SK-N-SH treated with all-trans-retinoic acid at 6 μM for 48 hours (cell line): ENCODE measurements around the gene DPCD.

Source experiments
- ARNTL ChIP-seq: fragments of 450-650 bp; formaldehyde crosslinking; IDR thresholded peaks from 2 replicates; pipeline ENCODE4 v1.5.0; 2020; ENCODE audit warnings: low read depth, mild to moderate bottlenecking, moderate library complexity, borderline replicate concordance
- CREB5 ChIP-seq: fragments of 250-450 bp; sonication (Bioruptor Pico); IDR thresholded peaks from 2 replicates; pipeline ENCODE4 v1.5.1; 2020; ENCODE audit warnings: low read depth, mild to moderate bottlenecking, moderate library complexity
- ESRRG ChIP-seq: fragments of 250-450 bp; sonication (Bioruptor Pico); IDR thresholded peaks from 2 replicates; pipeline ENCODE4 v1.6.1; 2021; ENCODE audit warnings: mild to moderate bottlenecking
- GLIS3 ChIP-seq: fragments of 250-450 bp; sonication (Bioruptor Pico); IDR thresholded peaks from 2 replicates; pipeline ENCODE4 v1.5.0; 2020; ENCODE audit warnings: mild to moderate bottlenecking, moderate library complexity
- OSR1 ChIP-seq: fragments of 250-450 bp; sonication (Bioruptor Pico); IDR thresholded peaks from 2 replicates; pipeline ENCODE4 v1.8.0; 2022; ENCODE audit warnings: moderate library complexity, mild to moderate bottlenecking, inconsistent platforms
- ZC3H10 ChIP-seq: fragments of 250-450 bp; sonication (Bioruptor Pico); IDR thresholded peaks from 2 replicates; pipeline ENCODE4 v1.5.1; 2021; ENCODE audit warnings: mild to moderate bottlenecking, moderate library complexity
- ZFP3 ChIP-seq: fragments of 250-450 bp; sonication (Bioruptor Pico); IDR thresholded peaks from 2 replicates; pipeline ENCODE4 v1.5.0; 2020; ENCODE audit warnings: mild to moderate bottlenecking, moderate library complexity
- ZFP30 ChIP-seq: fragments of 450-650 bp; formaldehyde crosslinking; IDR thresholded peaks from 2 replicates; pipeline ENCODE4 v1.5.0; 2022; ENCODE audit warnings: mild to moderate bottlenecking, moderate library complexity
- ZNF565 ChIP-seq: fragments of 450-650 bp; formaldehyde crosslinking; conservative IDR thresholded peaks from 2 replicates; pipeline ENCODE4 v1.5.0; 2020; ENCODE audit warnings: low read depth, mild to moderate bottlenecking, moderate library complexity
- ZNF70 ChIP-seq: fragments of 450-650 bp; formaldehyde crosslinking; IDR thresholded peaks from 2 replicates; pipeline ENCODE4 v1.5.0; 2020; ENCODE audit warnings: mild to moderate bottlenecking, moderate library complexity
- ZNF8 ChIP-seq: fragments of 450-650 bp; formaldehyde crosslinking; IDR thresholded peaks from 2 replicates; pipeline ENCODE4 v1.5.0; 2020; ENCODE audit warnings: mild to moderate bottlenecking, moderate library complexity

DNA sequence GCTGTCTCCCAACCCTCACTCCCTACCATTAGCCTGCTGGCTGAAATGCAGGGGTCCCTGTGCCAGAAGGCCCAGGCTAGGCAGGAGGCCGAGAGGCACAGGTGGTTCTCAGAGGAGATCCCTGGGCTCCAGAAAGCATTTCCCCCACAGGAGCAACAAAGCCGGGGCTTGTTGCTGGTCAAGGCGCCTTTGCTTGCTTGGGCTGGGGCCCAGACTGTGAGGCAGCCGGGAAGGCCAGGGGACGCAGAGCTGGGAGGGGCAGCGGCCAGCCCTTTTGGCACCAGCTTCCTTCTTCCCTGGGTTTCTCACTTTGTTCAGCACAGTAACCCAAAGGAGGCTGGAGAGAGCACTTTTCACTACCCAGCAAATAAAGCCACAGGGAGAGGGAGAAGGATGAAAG is 58.2 kb downstream of the DPCD start:
- TF ChIP-seq ZFP30 (CRISPR knock-in tag) (no peak), ESRRG (CRISPR knock-in tag) (no peak), ARNTL (CRISPR knock-in tag) (no peak), ZFP3 (CRISPR knock-in tag) (no peak), ZNF70 (CRISPR knock-in tag) (no peak), ZC3H10 (CRISPR knock-in tag) (no peak), ZNF8 (CRISPR knock-in tag) (no peak), CREB5 (no peak), ZNF565 (CRISPR knock-in tag) (no peak), OSR1 (no peak), GLIS3 (CRISPR knock-in tag) (no peak)
